ENCODE measurements around the gene CHMP2B.

CHMP2B gene

DNA sequence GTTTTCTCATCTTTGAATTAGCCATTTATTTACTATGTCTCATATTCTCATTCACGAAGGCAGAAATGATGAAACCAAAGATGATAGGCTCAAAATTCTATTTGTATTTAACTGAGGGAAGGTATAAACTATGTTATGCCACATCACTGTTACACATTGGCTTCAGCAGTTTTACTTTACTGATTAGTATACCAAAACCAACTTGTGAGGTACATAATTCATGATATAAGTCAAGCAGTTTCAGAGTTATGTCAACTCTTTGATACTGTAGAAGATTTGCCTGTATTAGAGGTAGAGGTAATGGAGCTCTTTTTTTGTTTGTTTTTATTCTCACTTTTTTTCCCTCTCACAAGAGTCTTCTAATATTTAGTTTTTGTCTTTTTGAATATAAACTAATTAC lies 22.9 kb downstream of the CHMP2B start:
- Histone ChIP-seq H3K27ac (ENCODE audit: insufficient read depth, low read length, poor library complexity, severe bottlenecking) (no peak overlapping the region), H3K4me3 (ENCODE audit: insufficient read depth, low read depth, low read length, poor library complexity, severe bottlenecking) (no peak overlapping the region), H3K27me3 (replicated peaks; ENCODE audit: control insufficient read depth, insufficient read depth, low read length, poor library complexity, severe bottlenecking) (no peaks in the 10 kb centered on the region), H3K36me3 (ENCODE audit: control insufficient read depth, insufficient read depth, low read length) (peaks cover 27% of the 10 kb centered on the region), H3K9me3 (ENCODE audit: control insufficient read depth, low read length) (no peaks in the 10 kb centered on the region), H3K4me1 (ENCODE audit: control insufficient read depth, insufficient read depth, low read length, poor library complexity, severe bottlenecking) (no peaks in the 10 kb centered on the region)
- no peak for DNase-seq

DNA sequence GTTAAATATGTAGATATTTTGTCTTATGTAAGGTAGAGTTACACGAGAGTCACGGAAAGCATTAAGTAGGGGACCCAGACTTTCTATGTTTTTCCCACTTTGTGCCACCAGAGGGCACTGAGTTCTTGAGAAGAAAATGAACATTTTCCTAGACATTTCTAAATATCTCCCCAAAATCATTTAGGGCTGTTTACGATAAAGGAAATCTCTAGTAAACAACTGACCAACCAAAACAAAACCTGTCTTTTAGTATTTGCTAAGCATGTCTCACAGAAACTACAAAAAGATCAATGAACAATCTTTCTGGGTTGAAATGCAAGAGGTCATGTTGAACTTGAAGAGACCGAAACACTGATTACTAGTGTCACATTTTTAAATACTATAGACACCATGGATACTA lies 33.2 kb downstream of the CHMP2B start:
- no peak for DNase-seq
- Histone ChIP-seq H3K27me3 (replicated peaks; ENCODE audit: control insufficient read depth, insufficient read depth, low read length, poor library complexity, severe bottlenecking) (no peaks in the 10 kb centered on the region), H3K36me3 (ENCODE audit: control insufficient read depth, insufficient read depth, low read length) (no peaks in the 10 kb centered on the region), H3K4me3 (ENCODE audit: insufficient read depth, low read depth, low read length, poor library complexity, severe bottlenecking) (no peak overlapping the region), H3K9me3 (ENCODE audit: control insufficient read depth, low read length) (no peaks in the 10 kb centered on the region), H3K4me1 (ENCODE audit: control insufficient read depth, insufficient read depth, low read length, poor library complexity, severe bottlenecking) (no peaks in the 10 kb centered on the region), H3K27ac (ENCODE audit: insufficient read depth, low read length, poor library complexity, severe bottlenecking) (no peak overlapping the region)

DNA sequence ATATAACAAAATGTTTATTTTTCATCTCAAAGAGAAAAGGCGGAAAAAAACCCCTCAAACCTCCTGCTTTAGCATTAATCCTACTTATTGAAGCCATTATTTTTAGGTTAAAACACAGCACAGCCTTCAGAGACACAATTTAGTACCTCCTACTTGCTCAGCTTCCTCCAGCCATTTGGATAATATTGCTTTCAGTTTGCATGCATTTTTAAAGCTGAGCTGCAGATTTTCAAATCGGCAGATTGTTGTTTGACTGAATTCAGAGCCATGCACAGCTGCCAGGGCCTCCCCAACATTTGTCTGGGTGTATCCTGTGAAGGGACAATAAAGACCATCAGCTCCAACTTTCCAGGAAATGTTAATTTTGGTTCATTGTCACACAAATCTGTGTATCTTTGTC lies 34.8 kb downstream of the CHMP2B start:
- Histone ChIP-seq H3K4me3 (ENCODE audit: insufficient read depth, low read depth, low read length, poor library complexity, severe bottlenecking) (no peak overlapping the region), H3K27ac (ENCODE audit: insufficient read depth, low read length, poor library complexity, severe bottlenecking) (no peak overlapping the region), H3K9me3 (ENCODE audit: control insufficient read depth, low read length) (no peaks in the 10 kb centered on the region), H3K4me1 (ENCODE audit: control insufficient read depth, insufficient read depth, low read length, poor library complexity, severe bottlenecking) (no peaks in the 10 kb centered on the region), H3K27me3 (replicated peaks; ENCODE audit: control insufficient read depth, insufficient read depth, low read length, poor library complexity, severe bottlenecking) (no peaks in the 10 kb centered on the region), H3K36me3 (ENCODE audit: control insufficient read depth, insufficient read depth, low read length) (no peaks in the 10 kb centered on the region)
- no peak for DNase-seq

DNA sequence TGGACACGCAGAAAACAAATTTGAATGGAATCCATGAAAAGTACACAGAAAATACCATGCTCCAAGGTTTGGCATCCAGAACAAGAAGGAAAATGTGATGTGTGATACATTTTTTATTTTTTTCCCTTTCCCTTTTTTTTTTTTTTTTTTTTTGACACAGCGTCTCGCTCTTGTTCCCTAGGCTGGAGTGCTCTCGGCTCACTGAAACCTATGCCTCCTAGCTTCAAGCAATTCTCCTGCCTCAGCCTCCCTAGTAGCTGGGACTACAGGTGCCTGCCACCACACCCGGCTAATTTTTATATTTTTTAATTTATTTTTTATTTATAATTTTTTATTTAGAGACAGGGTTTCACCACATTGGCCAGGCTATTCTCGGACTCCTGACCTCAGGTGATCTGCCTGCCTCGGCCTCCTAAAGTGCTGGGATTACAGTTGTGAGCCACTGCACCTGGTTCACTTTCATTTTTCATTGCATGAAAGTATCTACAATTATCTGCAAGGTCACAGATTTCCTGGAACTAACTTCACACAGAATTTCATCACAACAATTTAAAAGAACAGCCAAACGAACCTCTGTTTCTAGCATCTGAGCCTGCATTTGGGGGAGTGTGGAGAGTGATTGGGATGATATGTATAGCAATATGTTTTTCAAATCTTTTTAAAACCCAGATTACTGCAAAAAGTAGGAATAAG lies 41.0 kb downstream of the CHMP2B start:
- no peaks in the 10 kb centered on the region for H3K4me1 ChIP-seq (ENCODE audit: control insufficient read depth, insufficient read depth, low read length, poor library complexity, severe bottlenecking)
- H3K9me3 ChIP-seq (ENCODE audit: control insufficient read depth, low read length) = no peaks in the 10 kb centered on the region
- no peak overlapping the region for H3K4me3 ChIP-seq (ENCODE audit: insufficient read depth, low read depth, low read length, poor library complexity, severe bottlenecking)
- DNase-seq = no peak
- H3K27ac ChIP-seq (ENCODE audit: insufficient read depth, low read length, poor library complexity, severe bottlenecking) = no peak overlapping the region
- no peaks in the 10 kb centered on the region for H3K27me3 ChIP-seq (replicated peaks; ENCODE audit: control insufficient read depth, insufficient read depth, low read length, poor library complexity, severe bottlenecking)
- no peaks in the 10 kb centered on the region for H3K36me3 ChIP-seq (ENCODE audit: control insufficient read depth, insufficient read depth, low read length)

DNA sequence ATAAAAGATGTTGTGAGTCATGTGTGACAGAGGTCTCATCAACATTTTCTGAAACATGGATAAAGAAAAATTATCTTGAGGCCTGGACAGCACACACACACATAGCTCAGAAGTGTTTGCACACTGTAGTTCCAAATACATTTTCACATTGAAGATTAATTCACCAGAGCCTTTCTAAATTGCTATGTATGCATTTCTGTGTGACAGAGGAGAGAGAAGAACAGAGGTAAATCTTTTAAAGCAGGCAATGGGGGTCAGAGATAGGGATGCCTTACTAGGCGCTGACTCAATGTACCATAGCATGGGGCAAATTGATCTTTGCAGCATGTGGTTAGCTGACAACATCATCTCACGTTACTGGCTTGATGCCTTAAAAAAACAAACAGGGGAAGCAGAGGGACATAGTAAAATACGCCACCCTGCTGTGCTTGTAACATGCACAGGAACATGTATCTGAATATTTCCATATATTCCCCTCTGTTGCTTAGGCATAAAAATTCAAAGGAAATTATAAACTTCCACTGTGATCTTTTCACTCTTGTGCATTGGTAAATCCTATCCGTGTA lies 41.6 kb downstream of the CHMP2B start:
- Histone ChIP-seq H3K27me3 (replicated peaks; ENCODE audit: control insufficient read depth, insufficient read depth, low read length, poor library complexity, severe bottlenecking) (no peaks in the 10 kb centered on the region), H3K36me3 (ENCODE audit: control insufficient read depth, insufficient read depth, low read length) (no peaks in the 10 kb centered on the region), H3K4me3 (ENCODE audit: insufficient read depth, low read depth, low read length, poor library complexity, severe bottlenecking) (no peak overlapping the region), H3K4me1 (ENCODE audit: control insufficient read depth, insufficient read depth, low read length, poor library complexity, severe bottlenecking) (no peaks in the 10 kb centered on the region), H3K27ac (ENCODE audit: insufficient read depth, low read length, poor library complexity, severe bottlenecking) (no peak overlapping the region), H3K9me3 (ENCODE audit: control insufficient read depth, low read length) (no peaks in the 10 kb centered on the region)
- no peak for DNase-seq

DNA sequence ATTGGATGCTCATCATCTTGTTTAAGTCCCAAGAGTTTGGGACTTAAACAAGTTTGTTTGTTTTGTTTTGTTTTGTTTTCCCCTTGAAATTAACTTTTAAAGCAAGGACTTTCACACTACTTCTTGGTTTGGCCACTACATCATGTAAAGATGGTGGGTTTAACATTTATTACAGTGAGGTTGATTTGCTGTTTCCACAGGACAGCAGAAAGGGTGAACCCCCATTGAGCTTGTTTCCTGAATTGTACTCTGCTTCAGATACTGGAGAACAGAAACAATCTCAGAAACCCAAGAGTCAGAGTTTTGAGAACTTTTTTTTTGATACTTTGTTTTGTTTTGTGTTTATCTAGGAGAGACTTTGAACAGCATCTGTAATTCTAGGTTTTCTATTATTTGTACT lies 42.6 kb downstream of the CHMP2B start:
- Histone ChIP-seq H3K27me3 (replicated peaks; ENCODE audit: control insufficient read depth, insufficient read depth, low read length, poor library complexity, severe bottlenecking) (no peaks in the 10 kb centered on the region), H3K4me1 (ENCODE audit: control insufficient read depth, insufficient read depth, low read length, poor library complexity, severe bottlenecking) (no peaks in the 10 kb centered on the region), H3K4me3 (ENCODE audit: insufficient read depth, low read depth, low read length, poor library complexity, severe bottlenecking) (no peak overlapping the region), H3K36me3 (ENCODE audit: control insufficient read depth, insufficient read depth, low read length) (no peaks in the 10 kb centered on the region), H3K9me3 (ENCODE audit: control insufficient read depth, low read length) (no peaks in the 10 kb centered on the region), H3K27ac (ENCODE audit: insufficient read depth, low read length, poor library complexity, severe bottlenecking) (no peak overlapping the region)
- DNase-seq = no peak

DNA sequence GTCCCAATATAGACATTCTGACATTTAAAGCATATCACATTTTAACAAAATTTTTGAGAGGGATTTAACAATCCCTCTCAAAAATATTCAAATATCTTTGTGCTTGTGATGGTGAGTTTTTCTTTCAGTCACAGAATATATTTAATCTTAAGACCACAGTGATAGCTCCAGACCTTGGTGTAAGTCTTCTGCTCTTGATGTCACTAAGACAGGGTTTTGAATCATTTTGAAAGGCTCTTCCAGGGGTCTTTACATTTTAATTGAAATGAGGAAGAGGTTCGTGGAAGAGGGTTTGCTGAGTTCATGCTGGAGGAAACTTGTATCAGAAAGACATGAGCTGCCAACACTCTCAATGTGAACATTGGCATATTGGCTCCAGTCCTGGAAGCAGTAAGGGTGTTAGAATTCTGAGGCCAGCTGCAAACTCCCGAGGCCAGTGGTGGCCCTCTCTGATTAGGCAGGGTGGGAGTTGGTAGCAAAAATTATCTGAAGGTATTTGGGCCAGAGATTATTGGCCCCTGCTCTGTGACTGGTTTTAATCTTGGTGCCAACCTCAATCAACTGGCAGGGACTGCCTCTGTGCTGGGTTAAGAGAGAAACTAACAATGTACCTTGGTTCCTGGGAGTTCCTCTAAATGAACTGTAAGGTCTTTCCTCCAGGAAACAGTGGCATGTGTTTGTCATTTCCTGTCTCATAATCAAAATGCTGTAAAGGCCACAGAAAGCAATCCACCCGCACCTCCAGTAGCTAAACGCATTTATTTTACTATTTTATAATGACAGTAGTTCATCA lies 44.0 kb downstream of the CHMP2B start:
- H3K9me3 ChIP-seq (ENCODE audit: control insufficient read depth, low read length) = no peaks in the 10 kb centered on the region
- H3K27ac ChIP-seq (ENCODE audit: insufficient read depth, low read length, poor library complexity, severe bottlenecking) = no peak overlapping the region
- H3K4me3 ChIP-seq (ENCODE audit: insufficient read depth, low read depth, low read length, poor library complexity, severe bottlenecking) = no peak overlapping the region
- H3K27me3 ChIP-seq (replicated peaks; ENCODE audit: control insufficient read depth, insufficient read depth, low read length, poor library complexity, severe bottlenecking) = no peaks in the 10 kb centered on the region
- H3K36me3 ChIP-seq (ENCODE audit: control insufficient read depth, insufficient read depth, low read length) = no peaks in the 10 kb centered on the region
- no peaks in the 10 kb centered on the region for H3K4me1 ChIP-seq (ENCODE audit: control insufficient read depth, insufficient read depth, low read length, poor library complexity, severe bottlenecking)
- DNase-seq = no peak

DNA sequence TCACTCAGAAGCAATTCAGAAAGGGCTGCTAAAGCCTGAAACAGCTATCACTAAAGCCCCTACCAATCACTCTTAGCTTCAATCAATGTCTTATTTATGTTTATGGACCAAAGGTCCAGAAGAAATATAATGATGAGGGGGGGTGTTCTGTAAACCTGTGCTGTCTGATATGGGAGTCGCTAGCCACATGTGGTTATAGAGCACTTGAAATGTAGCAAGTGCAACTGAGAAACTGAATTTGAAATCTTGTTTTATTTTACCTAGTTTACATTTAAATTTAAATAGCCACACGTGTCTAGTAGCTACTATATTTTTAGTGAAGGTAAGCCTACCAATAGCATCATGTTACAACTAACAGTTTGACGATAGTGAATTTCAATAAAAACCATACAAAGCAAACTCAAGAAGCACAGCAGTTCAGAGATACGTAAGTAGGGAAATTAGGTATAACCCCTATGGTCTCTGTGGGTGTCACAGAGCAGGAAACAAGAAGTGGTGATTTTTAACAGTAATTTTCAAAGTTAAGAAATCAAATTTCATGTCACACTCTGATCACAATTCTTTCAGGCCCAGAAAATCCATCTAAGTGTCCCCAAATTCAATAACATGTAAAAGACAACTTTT lies 45.7 kb downstream of the CHMP2B start:
- Histone ChIP-seq H3K4me3 (ENCODE audit: insufficient read depth, low read depth, low read length, poor library complexity, severe bottlenecking) (no peak overlapping the region), H3K9me3 (ENCODE audit: control insufficient read depth, low read length) (no peaks in the 10 kb centered on the region), H3K27me3 (replicated peaks; ENCODE audit: control insufficient read depth, insufficient read depth, low read length, poor library complexity, severe bottlenecking) (no peaks in the 10 kb centered on the region), H3K36me3 (ENCODE audit: control insufficient read depth, insufficient read depth, low read length) (no peaks in the 10 kb centered on the region), H3K4me1 (ENCODE audit: control insufficient read depth, insufficient read depth, low read length, poor library complexity, severe bottlenecking) (no peaks in the 10 kb centered on the region), H3K27ac (ENCODE audit: insufficient read depth, low read length, poor library complexity, severe bottlenecking) (no peak overlapping the region)
- no peak for DNase-seq

DNA sequence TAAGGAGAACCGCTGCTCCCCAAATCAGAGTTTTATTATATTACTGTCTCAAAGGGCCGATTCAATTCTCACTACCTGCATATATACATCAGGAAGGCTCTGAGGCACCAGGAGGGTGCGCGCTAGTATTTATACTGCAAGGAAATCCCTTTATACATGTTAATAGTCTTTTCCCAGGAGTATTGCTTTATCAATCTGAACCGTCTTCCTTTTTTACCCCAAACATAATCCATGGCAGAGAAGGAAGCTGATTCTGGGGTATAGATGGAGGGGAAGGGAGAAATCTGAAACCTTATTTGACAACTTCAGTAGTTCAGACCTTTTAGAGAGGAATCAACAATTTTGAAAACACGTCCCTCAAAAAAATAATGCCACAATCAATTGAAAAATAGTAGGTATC lies 49.4 kb downstream of the CHMP2B start, which contains the start of gene POU1F1:
Gene POU1F1, minus strand, starts transcription at position 101 of the 400 bp plus-strand sequence. CDS start 122 bp downstream, outside the sequence.
- no peak for DNase-seq
- H3K36me3 ChIP-seq (ENCODE audit: control insufficient read depth, insufficient read depth, low read length) = no peaks in the 10 kb centered on the region
- no peak within 1 kb of the TSS for H3K27ac ChIP-seq (ENCODE audit: insufficient read depth, low read length, poor library complexity, severe bottlenecking)
- H3K9me3 ChIP-seq (ENCODE audit: control insufficient read depth, low read length) = no peaks in the 10 kb centered on the region
- H3K27me3 ChIP-seq (replicated peaks; ENCODE audit: control insufficient read depth, insufficient read depth, low read length, poor library complexity, severe bottlenecking) = no peaks in the 10 kb centered on the region
- no peak within 1 kb of the TSS for H3K4me3 ChIP-seq (ENCODE audit: insufficient read depth, low read depth, low read length, poor library complexity, severe bottlenecking)
- no peaks in the 10 kb centered on the region for H3K4me1 ChIP-seq (ENCODE audit: control insufficient read depth, insufficient read depth, low read length, poor library complexity, severe bottlenecking)

DNA sequence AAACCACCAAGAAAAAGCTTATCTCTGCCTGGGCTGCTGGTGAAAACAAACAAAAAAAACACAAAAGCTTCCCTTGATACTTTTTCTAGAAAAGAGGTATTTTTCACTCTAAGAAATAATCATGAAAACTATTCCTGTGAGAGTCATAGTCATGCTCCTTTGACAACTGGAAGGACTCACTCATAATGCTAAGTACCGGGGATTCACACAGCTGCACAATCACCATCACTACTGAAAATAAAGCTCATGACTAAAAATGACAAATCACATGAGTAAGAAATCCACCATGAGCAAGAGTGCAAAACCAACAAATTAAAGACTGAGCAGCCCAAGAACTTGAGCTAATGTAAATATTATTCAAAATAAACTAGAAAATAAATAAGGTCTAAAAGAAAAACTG lies 59.9 kb downstream of the CHMP2B start:
- Histone ChIP-seq H3K27me3 (replicated peaks; ENCODE audit: control insufficient read depth, insufficient read depth, low read length, poor library complexity, severe bottlenecking) (no peaks in the 10 kb centered on the region), H3K4me1 (ENCODE audit: control insufficient read depth, insufficient read depth, low read length, poor library complexity, severe bottlenecking) (no peaks in the 10 kb centered on the region), H3K4me3 (ENCODE audit: insufficient read depth, low read depth, low read length, poor library complexity, severe bottlenecking) (no peak overlapping the region), H3K27ac (ENCODE audit: insufficient read depth, low read length, poor library complexity, severe bottlenecking) (no peak overlapping the region), H3K36me3 (ENCODE audit: control insufficient read depth, insufficient read depth, low read length) (no peaks in the 10 kb centered on the region), H3K9me3 (ENCODE audit: control insufficient read depth, low read length) (no peaks in the 10 kb centered on the region)
- no peak for DNase-seq

Data from effector memory CD4-positive, alpha-beta T cell (primary cell).